ENCODE measurements around the gene SUMO1. TPM values are rescaled to one million over a fixed set of nuclear protein-coding genes. Genes with fewer than 3 reads are reported as not detected.

SUMO1 gene
- total and polyA plus RNA-seq, 4 experiments from 2014 or later = 53.2 to 262 (median 98.3) TPM

DNA sequence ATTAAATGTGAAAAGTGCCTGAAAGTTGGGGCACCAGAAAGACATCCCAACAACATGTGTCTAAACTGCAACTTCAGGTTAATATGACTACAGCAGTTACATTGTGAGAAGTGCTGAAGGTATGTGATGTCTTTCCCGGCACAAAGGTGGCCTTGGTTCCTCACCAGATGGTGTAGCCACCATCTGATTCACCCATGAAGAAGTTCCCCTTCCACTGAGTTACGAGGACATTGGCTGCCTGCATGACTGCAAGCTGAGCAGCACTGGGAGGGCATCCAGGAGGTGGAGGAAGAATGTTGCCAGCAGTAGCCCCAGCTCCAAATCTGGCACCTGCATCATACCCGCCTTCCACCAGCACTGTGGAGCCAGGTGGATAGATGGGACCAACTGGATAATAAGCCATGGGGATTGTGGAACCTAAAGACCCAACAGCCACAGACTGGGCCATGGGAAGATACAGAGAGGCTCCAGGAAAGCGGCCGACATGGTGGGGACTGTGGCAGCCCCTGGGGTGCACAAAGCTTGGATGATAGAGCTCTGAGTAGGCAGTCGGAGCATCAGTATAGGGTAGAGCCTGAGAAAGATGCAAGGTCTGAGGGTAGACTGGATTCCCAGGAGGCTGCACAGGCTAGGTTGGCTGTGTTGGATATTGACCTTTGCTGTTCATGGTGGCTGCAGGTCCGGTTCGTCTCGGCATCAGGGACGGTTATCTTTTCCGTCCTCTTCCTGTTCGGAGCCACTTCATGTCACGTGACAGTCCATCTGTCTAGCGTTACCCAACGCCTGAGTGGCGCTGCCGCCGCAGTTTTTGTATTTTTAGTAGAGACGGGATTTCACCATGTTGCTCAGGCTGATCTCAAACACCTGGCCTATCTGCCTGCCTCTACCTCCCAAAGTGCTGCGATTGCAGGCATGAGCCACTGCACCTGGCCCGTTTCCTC, 36.9 kb downstream of the SUMO1 start:
- no peak for DNase-seq
- H3K27ac Mint-ChIP-seq = no peak overlapping the region

DNA sequence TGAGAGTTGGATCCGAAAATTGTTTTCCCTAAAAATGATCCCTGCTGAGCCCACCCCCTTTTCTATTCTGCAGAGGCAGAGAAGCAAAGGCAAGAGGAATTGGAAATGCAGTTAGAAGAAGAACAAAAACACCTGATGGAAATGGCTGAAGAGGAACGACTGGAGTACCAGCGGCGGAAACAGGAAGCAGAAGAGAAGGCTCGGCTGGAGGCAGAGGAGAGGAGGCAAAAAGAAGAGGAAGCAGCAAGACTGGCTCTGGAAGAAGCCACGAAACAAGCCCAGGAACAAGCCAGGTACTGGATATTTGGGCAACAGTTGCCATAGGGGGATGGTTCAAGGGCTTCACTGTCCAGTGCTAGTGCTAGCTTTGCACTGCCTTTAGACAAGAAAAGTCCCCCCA, 41.7 kb downstream of the SUMO1 start:
- no peak overlapping the region for H3K27ac ChIP-seq (ENCODE audit: low read depth, low read length)
- CTCF ChIA-PET (ENCODE audit: partially characterized antibody) = no interaction called here
- H3K4me3 ChIP-seq (ENCODE audit: low read length in 2 of 2) = no peak overlapping the region
- DNase-seq = no peak
- Mint-ChIP-seq H3K27me3 (peaks cover 3 to 10% of the 10 kb centered on the region in 2 donors), H3K4me1 (peaks cover 0 to 3% (median 0%) of the 10 kb centered on the region in 4 donors), H3K36me3 (no peaks in the 10 kb centered on the region), H3K27ac (no peak overlapping the region), H3K9me3 (no peaks in the 10 kb centered on the region), H3K4me3 (no peak overlapping the region)
- intact Hi-C loops (cut with micrococcal nuclease) = no loop called here
- no peaks in the 10 kb centered on the region for H3K9me3 ChIP-seq (ENCODE audit: control insufficient read depth in 1 of 2, low read length in 2 of 2)
- H3K27me3 ChIP-seq (ENCODE audit: insufficient read depth, low read length) = no peaks in the 10 kb centered on the region
- no peaks in the 10 kb centered on the region for H3K36me3 ChIP-seq (ENCODE audit: insufficient read depth, low read length)
- POLR2A ChIA-PET (ENCODE audit: partially characterized antibody) = no interaction called here
- H3K4me1 ChIP-seq (ENCODE audit: insufficient read depth, low read length) = no peaks in the 10 kb centered on the region

More for the DNA sequence above, 36.9 kb downstream of the SUMO1 start:
- H3K9me3 Mint-ChIP-seq = no peaks in the 10 kb centered on the region
- H3K4me1 Mint-ChIP-seq = peaks cover 0 to 3% (median 0%) of the 10 kb centered on the region in 4 donors
- H3K9me3 ChIP-seq (ENCODE audit: control insufficient read depth in 1 of 2, low read length in 2 of 2) = no peaks in the 10 kb centered on the region
- H3K36me3 Mint-ChIP-seq = peaks cover 10 to 18% of the 10 kb centered on the region in 2 donors
- peaks cover 3 to 6% of the 10 kb centered on the region in 2 donors for H3K27me3 Mint-ChIP-seq
- no peaks in the 10 kb centered on the region for H3K36me3 ChIP-seq (ENCODE audit: insufficient read depth, low read length)
- no peak overlapping the region for H3K4me3 Mint-ChIP-seq
- H3K27me3 ChIP-seq (ENCODE audit: insufficient read depth, low read length) = no peaks in the 10 kb centered on the region
- ChIA-PET CTCF (ENCODE audit: partially characterized antibody) (no interaction called here), POLR2A (ENCODE audit: partially characterized antibody) (no interaction called here)
- H3K27ac ChIP-seq (ENCODE audit: low read depth, low read length) = no peak overlapping the region
- intact Hi-C loops (cut with micrococcal nuclease) = no loop called here
- no peak overlapping the region for H3K4me3 ChIP-seq (ENCODE audit: low read length in 2 of 2)
- no peaks in the 10 kb centered on the region for H3K4me1 ChIP-seq (ENCODE audit: insufficient read depth, low read length)

DNA sequence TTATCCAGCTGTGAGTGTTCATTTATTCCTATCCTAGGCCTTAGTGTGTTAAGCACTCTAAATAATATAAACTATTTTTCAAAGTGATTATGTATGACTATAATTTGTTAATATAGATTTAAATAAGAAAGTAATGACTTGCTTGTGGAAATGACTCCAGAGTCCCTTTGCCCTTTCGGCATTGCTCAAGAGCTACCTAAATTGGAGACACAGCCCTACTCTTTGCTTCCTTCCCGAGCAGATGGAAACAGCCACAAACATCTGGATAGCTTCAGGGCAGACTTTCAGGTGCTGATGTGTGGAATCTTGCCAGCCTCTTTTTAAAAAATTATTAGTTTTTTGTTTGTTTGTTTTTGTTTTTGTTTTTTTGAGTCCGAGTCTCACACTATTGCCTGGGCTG, 44.0 kb downstream of the SUMO1 start:
- intact Hi-C loops (cut with micrococcal nuclease) = no loop called here
- no peak overlapping the region for H3K4me3 Mint-ChIP-seq
- Histone ChIP-seq H3K4me3 (ENCODE audit: low read length in 2 of 2) (no peak overlapping the region), H3K27ac (ENCODE audit: low read depth, low read length) (no peak overlapping the region), H3K27me3 (ENCODE audit: insufficient read depth, low read length) (no peaks in the 10 kb centered on the region), H3K9me3 (ENCODE audit: control insufficient read depth in 1 of 2, low read length in 2 of 2) (no peaks in the 10 kb centered on the region), H3K36me3 (ENCODE audit: insufficient read depth, low read length) (no peaks in the 10 kb centered on the region), H3K4me1 (ENCODE audit: insufficient read depth, low read length) (no peaks in the 10 kb centered on the region)
- CTCF ChIA-PET (ENCODE audit: partially characterized antibody) = interaction anchor here (0.5 kb wide), 1 partner anchor 11 kb away, joined by 3 read pairs; no protein-coding TSS in a partner anchor
- no peak overlapping the region for H3K27ac Mint-ChIP-seq
- peaks cover 4 to 15% of the 10 kb centered on the region in 2 donors for H3K27me3 Mint-ChIP-seq
- peaks cover 0 to 2% (median 0%) of the 10 kb centered on the region in 4 donors for H3K4me1 Mint-ChIP-seq
- no peaks in the 10 kb centered on the region for H3K36me3 Mint-ChIP-seq
- DNase-seq = no peak
- H3K9me3 Mint-ChIP-seq = no peaks in the 10 kb centered on the region
- POLR2A ChIA-PET (ENCODE audit: partially characterized antibody) = no interaction called here

DNA sequence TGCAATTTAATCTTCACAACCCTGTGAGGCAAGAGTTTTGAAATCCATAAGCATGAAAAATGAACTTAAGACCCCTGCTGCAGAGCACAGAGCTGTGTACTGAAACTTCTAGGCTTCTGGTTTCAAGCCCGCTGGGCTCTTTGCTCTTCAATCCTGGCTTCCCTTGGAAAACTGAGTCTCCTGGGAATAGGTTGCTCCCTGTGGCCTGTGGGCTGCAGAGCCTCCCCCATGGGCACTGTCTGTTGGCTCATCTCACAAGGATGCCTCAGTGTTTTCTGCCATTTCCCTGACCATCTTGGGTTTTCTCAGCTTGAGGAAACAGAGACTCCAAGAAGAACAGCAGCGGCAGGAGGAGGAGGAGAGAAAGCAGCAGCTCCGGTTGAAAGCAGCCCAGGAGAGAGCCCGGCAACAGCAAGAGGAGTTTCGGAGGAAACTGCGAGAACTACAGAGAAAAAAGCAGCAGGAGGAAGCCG, 44.5 kb downstream of the SUMO1 start:
- POLR2A ChIA-PET (ENCODE audit: partially characterized antibody) = no interaction called here
- H3K27ac ChIP-seq (ENCODE audit: low read depth, low read length) = no peak overlapping the region
- Mint-ChIP-seq H3K27ac (no peak overlapping the region), H3K4me1 (peaks cover 0 to 2% (median 0%) of the 10 kb centered on the region in 4 donors), H3K27me3 (peaks cover 5 to 15% of the 10 kb centered on the region in 2 donors), H3K9me3 (no peaks in the 10 kb centered on the region), H3K4me3 (no peak overlapping the region), H3K36me3 (no peaks in the 10 kb centered on the region)
- H3K4me1 ChIP-seq (ENCODE audit: insufficient read depth, low read length) = no peaks in the 10 kb centered on the region
- no peak for DNase-seq
- H3K4me3 ChIP-seq (ENCODE audit: low read length in 2 of 2) = no peak overlapping the region
- no peaks in the 10 kb centered on the region for H3K27me3 ChIP-seq (ENCODE audit: insufficient read depth, low read length)
- intact Hi-C loops (cut with micrococcal nuclease) = no loop called here
- no peaks in the 10 kb centered on the region for H3K36me3 ChIP-seq (ENCODE audit: insufficient read depth, low read length)
- no peaks in the 10 kb centered on the region for H3K9me3 ChIP-seq (ENCODE audit: control insufficient read depth in 1 of 2, low read length in 2 of 2)
- CTCF ChIA-PET (ENCODE audit: partially characterized antibody) = no interaction called here

DNA sequence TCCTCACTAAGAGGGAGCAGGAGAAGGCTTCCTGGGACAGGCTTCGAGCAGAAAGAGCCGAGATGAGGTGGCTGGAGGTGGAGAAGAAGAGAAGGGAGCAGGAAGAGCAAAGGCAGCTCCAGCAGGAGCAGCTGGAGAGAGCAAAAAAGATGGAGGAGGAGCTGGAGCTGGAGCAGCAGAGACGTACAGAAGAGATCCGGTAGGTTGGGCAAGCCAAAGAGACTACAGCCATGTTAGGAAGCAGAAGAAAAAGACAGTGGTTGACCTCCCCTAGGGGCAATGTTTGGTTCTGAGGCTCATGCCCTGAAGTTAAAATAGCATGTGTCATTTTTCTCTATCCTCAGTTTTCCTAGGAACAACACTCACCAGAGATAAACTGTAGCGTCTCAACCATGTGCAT, 45.1 kb downstream of the SUMO1 start:
- H3K4me1 ChIP-seq (ENCODE audit: insufficient read depth, low read length) = no peaks in the 10 kb centered on the region
- H3K36me3 ChIP-seq (ENCODE audit: insufficient read depth, low read length) = no peaks in the 10 kb centered on the region
- CTCF ChIA-PET (ENCODE audit: partially characterized antibody) = no interaction called here
- peaks cover 0 to 2% (median 0%) of the 10 kb centered on the region in 4 donors for H3K4me1 Mint-ChIP-seq
- POLR2A ChIA-PET (ENCODE audit: partially characterized antibody) = no interaction called here
- no peaks in the 10 kb centered on the region for H3K27me3 ChIP-seq (ENCODE audit: insufficient read depth, low read length)
- H3K9me3 ChIP-seq (ENCODE audit: control insufficient read depth in 1 of 2, low read length in 2 of 2) = no peaks in the 10 kb centered on the region
- DNase-seq = no peak
- H3K27me3 Mint-ChIP-seq = peaks cover 7 to 14% of the 10 kb centered on the region in 2 donors
- no peak overlapping the region for H3K27ac ChIP-seq (ENCODE audit: low read depth, low read length)
- H3K36me3 Mint-ChIP-seq = no peaks in the 10 kb centered on the region
- H3K4me3 ChIP-seq (ENCODE audit: low read length in 2 of 2) = no peak overlapping the region
- intact Hi-C loops (cut with micrococcal nuclease) = no loop called here
- no peaks in the 10 kb centered on the region for H3K9me3 Mint-ChIP-seq
- H3K4me3 Mint-ChIP-seq = no peak overlapping the region
- H3K27ac Mint-ChIP-seq = peak overlapping the region in 1 of 7 donors; percentile 79

DNA sequence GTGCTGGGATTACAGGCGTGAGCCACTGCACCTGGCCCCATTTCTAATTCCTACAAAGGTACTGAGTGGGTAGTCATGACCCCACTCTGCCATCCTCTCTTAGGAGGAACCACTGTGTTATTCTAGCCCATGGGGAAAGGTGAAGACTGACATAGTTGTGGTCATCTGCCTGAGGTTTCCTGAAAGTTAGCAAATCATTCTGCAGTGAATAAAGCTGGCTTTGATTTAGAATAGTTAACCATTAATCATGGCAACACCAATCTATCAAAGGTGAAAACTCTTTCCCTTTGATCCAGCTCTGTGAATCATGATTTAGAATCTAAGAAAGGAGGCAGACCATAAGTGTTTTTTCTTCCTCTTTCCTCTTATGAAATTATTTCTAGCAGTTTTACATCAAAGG, 50.8 kb downstream of the SUMO1 start:
- DNase-seq = no peak
- Histone ChIP-seq H3K9me3 (ENCODE audit: control insufficient read depth in 1 of 2, low read length in 2 of 2) (no peaks in the 10 kb centered on the region), H3K36me3 (ENCODE audit: insufficient read depth, low read length) (no peaks in the 10 kb centered on the region), H3K27ac (ENCODE audit: low read depth, low read length) (no peak overlapping the region), H3K4me3 (ENCODE audit: low read length in 2 of 2) (no peak overlapping the region), H3K27me3 (ENCODE audit: insufficient read depth, low read length) (no peaks in the 10 kb centered on the region), H3K4me1 (ENCODE audit: insufficient read depth, low read length) (no peaks in the 10 kb centered on the region)
- ChIA-PET CTCF (ENCODE audit: partially characterized antibody) (interaction anchor here (1.2 kb wide), 1 partner anchor 327 kb away, joined by 3 read pairs; no protein-coding TSS in a partner anchor), POLR2A (ENCODE audit: partially characterized antibody) (no interaction called here)
- H3K4me3 Mint-ChIP-seq = no peak overlapping the region
- no peak overlapping the region for H3K27ac Mint-ChIP-seq
- H3K9me3 Mint-ChIP-seq = no peaks in the 10 kb centered on the region
- intact Hi-C loops (cut with micrococcal nuclease) = no loop called here
- H3K27me3 Mint-ChIP-seq = peaks cover 9 to 13% of the 10 kb centered on the region in 2 donors
- H3K4me1 Mint-ChIP-seq = no peaks in the 10 kb centered on the region
- H3K36me3 Mint-ChIP-seq = no peaks in the 10 kb centered on the region

DNA sequence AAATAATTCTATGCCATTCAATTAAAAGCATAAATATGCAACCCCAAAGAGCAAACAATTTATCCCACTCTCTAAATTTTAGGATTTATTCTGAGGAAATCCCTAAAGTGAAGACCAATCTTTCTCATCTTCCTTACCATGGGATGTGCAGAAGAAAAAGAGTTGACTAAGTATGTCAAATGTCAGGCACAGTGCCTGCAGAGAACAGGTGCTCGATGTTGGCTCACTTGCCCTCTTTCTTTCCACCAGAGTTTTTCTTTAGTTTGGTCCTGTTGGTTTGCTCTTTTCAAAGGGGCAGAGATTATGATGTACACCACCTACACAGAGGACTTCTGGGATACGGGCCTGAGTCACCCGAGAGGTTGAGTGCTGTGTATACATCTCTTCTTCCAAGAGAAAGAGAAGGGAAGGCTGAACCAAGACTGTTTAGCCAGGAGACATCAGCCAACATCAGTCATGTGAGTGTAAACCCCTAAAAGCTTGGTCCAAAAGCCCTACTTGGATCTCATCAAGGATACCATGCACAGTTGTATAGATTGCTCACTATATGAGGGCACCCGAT, 51.7 kb downstream of the SUMO1 start:
- peaks cover 9 to 16% of the 10 kb centered on the region in 2 donors for H3K27me3 Mint-ChIP-seq
- ChIA-PET POLR2A (ENCODE audit: partially characterized antibody) (no interaction called here), CTCF (ENCODE audit: partially characterized antibody) (interaction anchor here (1.2 kb wide), 1 partner anchor 326 kb away, joined by 3 read pairs; no protein-coding TSS in a partner anchor)
- H3K4me3 Mint-ChIP-seq = no peak overlapping the region
- intact Hi-C loops (cut with micrococcal nuclease) = no loop called here
- no peaks in the 10 kb centered on the region for H3K4me1 ChIP-seq (ENCODE audit: insufficient read depth, low read length)
- no peak for DNase-seq
- no peaks in the 10 kb centered on the region for H3K9me3 Mint-ChIP-seq
- H3K36me3 ChIP-seq (ENCODE audit: insufficient read depth, low read length) = no peaks in the 10 kb centered on the region
- H3K36me3 Mint-ChIP-seq = no peaks in the 10 kb centered on the region
- H3K9me3 ChIP-seq (ENCODE audit: control insufficient read depth in 1 of 2, low read length in 2 of 2) = no peaks in the 10 kb centered on the region
- H3K27ac ChIP-seq (ENCODE audit: low read depth, low read length) = no peak overlapping the region
- H3K4me1 Mint-ChIP-seq = no peaks in the 10 kb centered on the region
- H3K27ac Mint-ChIP-seq = no peak overlapping the region
- no peaks in the 10 kb centered on the region for H3K27me3 ChIP-seq (ENCODE audit: insufficient read depth, low read length)
- H3K4me3 ChIP-seq (ENCODE audit: low read length in 2 of 2) = no peak overlapping the region
